ENCODE results near the gene TRHDE.
"Not testable (repeated sequence)": the region's sequence is repeated elsewhere in the genome, so short reads cannot be mapped to it uniquely, and the experiment has no call there.

Gene TRHDE

GRCh38 chr12:72642706-72643105, 370.5 kb downstream of the TRHDE start:
- Histone ChIP-seq H4K91ac (ENCODE audit: low read depth, low read length) (no peak overlapping the region), H3K79me1 (ENCODE audit: low read length) (no peaks in the 10 kb centered on the region), H4K8ac (ENCODE audit: low read depth, low read length) (no peak overlapping the region), H2BK5ac (ENCODE audit: low read depth, low read length, poor library complexity) (no peak overlapping the region), H3K9me3 (ENCODE audit: insufficient read depth, low read depth, low read length) (no peaks in the 10 kb centered on the region), H3K4me3 (ENCODE audit: low read depth, low read length) (no peak overlapping the region), H3K18ac (ENCODE audit: low read length) (no peak overlapping the region), H4K12ac (ENCODE audit: low read depth, low read length) (no peak overlapping the region), H3K14ac (ENCODE audit: low read length) (no peak overlapping the region), H3K27ac (ENCODE audit: low read depth, low read length) (no peak overlapping the region), H3K27me3 (ENCODE audit: insufficient read depth, low read length) (no peaks in the 10 kb centered on the region), H3K79me2 (ENCODE audit: control insufficient read depth, insufficient read depth, low read length, poor library complexity) (no peaks in the 10 kb centered on the region), H3K4me1 (ENCODE audit: control insufficient read depth in 1 of 2, insufficient read depth in 2 of 2, low read length in 2 of 2) (no peaks in the 10 kb centered on the region), H3K23ac (ENCODE audit: low read length) (no peak overlapping the region), H3K9ac (ENCODE audit: low read length) (no peak overlapping the region), H3K36me3 (ENCODE audit: control insufficient read depth in 1 of 2, insufficient read depth in 2 of 2, low read length in 2 of 2) (no peaks in the 10 kb centered on the region), H3K4me2 (ENCODE audit: low read length) (no peak overlapping the region), H2AK5ac (ENCODE audit: low read length) (no peak overlapping the region), H2BK120ac (ENCODE audit: insufficient read depth, low read length, poor library complexity) (no peak overlapping the region), H3K4ac (ENCODE audit: low read depth, low read length) (no peak overlapping the region), H2AFZ (ENCODE audit: insufficient read depth, low read length, poor library complexity) (no peak overlapping the region), H2BK12ac (ENCODE audit: low read length) (no peak overlapping the region)
- DNase-seq = no peak
- WGBS (ENCODE audit: extremely low coverage, insufficient coverage, insufficient read length) = no CpG with 5 or more reads among the region's 2 CpGs

- H3K36me3 ChIP-seq (ENCODE audit: control insufficient read depth in 1 of 2, insufficient read depth in 2 of 2, low read length in 2 of 2) = no peaks in the 10 kb centered on the region
Measured at GRCh38 chr12:72647139-72647538, 375.0 kb downstream of the TRHDE start.

GRCh38 chr12:72658615-72659014, 386.4 kb downstream of the TRHDE start:
- H3K9ac ChIP-seq (ENCODE audit: low read length) = no peak overlapping the region
- no peak overlapping the region for H2BK5ac ChIP-seq (ENCODE audit: low read depth, low read length, poor library complexity)
- H4K8ac ChIP-seq (ENCODE audit: low read depth, low read length) = no peak overlapping the region
- no peak overlapping the region for H2AK5ac ChIP-seq (ENCODE audit: low read length)
- no peak overlapping the region for H2BK12ac ChIP-seq (ENCODE audit: low read length)
- no peak overlapping the region for H3K27ac ChIP-seq (ENCODE audit: low read depth, low read length)
- no peaks in the 10 kb centered on the region for H3K36me3 ChIP-seq (ENCODE audit: control insufficient read depth in 1 of 2, insufficient read depth in 2 of 2, low read length in 2 of 2)
- no peak overlapping the region for H4K12ac ChIP-seq (ENCODE audit: low read depth, low read length)
- no peak for DNase-seq
- no peak overlapping the region for H3K23ac ChIP-seq (ENCODE audit: low read length)
- H3K4me1 ChIP-seq (ENCODE audit: control insufficient read depth in 1 of 2, insufficient read depth in 2 of 2, low read length in 2 of 2) = no peaks in the 10 kb centered on the region
- no peak overlapping the region for H2BK120ac ChIP-seq (ENCODE audit: insufficient read depth, low read length, poor library complexity)
- no peak overlapping the region for H2AFZ ChIP-seq (ENCODE audit: insufficient read depth, low read length, poor library complexity)
- no peak overlapping the region for H3K4me2 ChIP-seq (ENCODE audit: low read length)
- H3K79me2 ChIP-seq (ENCODE audit: control insufficient read depth, insufficient read depth, low read length, poor library complexity) = no peaks in the 10 kb centered on the region
- no peak overlapping the region for H3K14ac ChIP-seq (ENCODE audit: low read length)
- no peak overlapping the region for H3K4me3 ChIP-seq (ENCODE audit: low read depth, low read length)
- H3K4ac ChIP-seq (ENCODE audit: low read depth, low read length) = no peak overlapping the region
- H3K9me3 ChIP-seq (ENCODE audit: insufficient read depth, low read depth, low read length) = no peaks in the 10 kb centered on the region
- no peaks in the 10 kb centered on the region for H3K79me1 ChIP-seq (ENCODE audit: low read length)
- no peaks in the 10 kb centered on the region for H3K27me3 ChIP-seq (ENCODE audit: insufficient read depth, low read length)
- no peak overlapping the region for H4K91ac ChIP-seq (ENCODE audit: low read depth, low read length)
- no peak overlapping the region for H3K18ac ChIP-seq (ENCODE audit: low read length)

More at GRCh38 chr12:72647139-72647538, 375.0 kb downstream of the TRHDE start:
- no peaks in the 10 kb centered on the region for H3K9me3 ChIP-seq (ENCODE audit: insufficient read depth, low read depth, low read length)
- no peak overlapping the region for H3K23ac ChIP-seq (ENCODE audit: low read length)
- no peak overlapping the region for H4K91ac ChIP-seq (ENCODE audit: low read depth, low read length)
- H3K27ac ChIP-seq (ENCODE audit: low read depth, low read length) = no peak overlapping the region
- no peak for DNase-seq
- no peaks in the 10 kb centered on the region for H3K4me1 ChIP-seq (ENCODE audit: control insufficient read depth in 1 of 2, insufficient read depth in 2 of 2, low read length in 2 of 2)
- no peaks in the 10 kb centered on the region for H3K27me3 ChIP-seq (ENCODE audit: insufficient read depth, low read length)
- no peak overlapping the region for H4K12ac ChIP-seq (ENCODE audit: low read depth, low read length)
- no peak overlapping the region for H2AK5ac ChIP-seq (ENCODE audit: low read length)
- no peak overlapping the region for H3K4me2 ChIP-seq (ENCODE audit: low read length)
- no peak overlapping the region for H3K14ac ChIP-seq (ENCODE audit: low read length)
- no peak overlapping the region for H2BK12ac ChIP-seq (ENCODE audit: low read length)
- no peak overlapping the region for H2AFZ ChIP-seq (ENCODE audit: insufficient read depth, low read length, poor library complexity)
- H3K79me2 ChIP-seq (ENCODE audit: control insufficient read depth, insufficient read depth, low read length, poor library complexity) = no peaks in the 10 kb centered on the region
- H3K4ac ChIP-seq (ENCODE audit: low read depth, low read length) = no peak overlapping the region
- no peak overlapping the region for H4K8ac ChIP-seq (ENCODE audit: low read depth, low read length)
- H2BK5ac ChIP-seq (ENCODE audit: low read depth, low read length, poor library complexity) = no peak overlapping the region
- no peak overlapping the region for H3K9ac ChIP-seq (ENCODE audit: low read length)
- H3K79me1 ChIP-seq (ENCODE audit: low read length) = no peaks in the 10 kb centered on the region
- no peak overlapping the region for H3K18ac ChIP-seq (ENCODE audit: low read length)
- no peak overlapping the region for H2BK120ac ChIP-seq (ENCODE audit: insufficient read depth, low read length, poor library complexity)
- no peak overlapping the region for H3K4me3 ChIP-seq (ENCODE audit: low read depth, low read length)

GRCh38 chr12:72660174-72660573, 388.0 kb downstream of the TRHDE start:
- not testable (repeated sequence) for H3K36me3 ChIP-seq (ENCODE audit: control insufficient read depth in 1 of 2, insufficient read depth in 2 of 2, low read length in 2 of 2); H3K9me3 ChIP-seq (ENCODE audit: insufficient read depth, low read depth, low read length); H3K14ac ChIP-seq (ENCODE audit: low read length); H3K9ac ChIP-seq (ENCODE audit: low read length); H3K4ac ChIP-seq (ENCODE audit: low read depth, low read length); H4K8ac ChIP-seq (ENCODE audit: low read depth, low read length); H4K12ac ChIP-seq (ENCODE audit: low read depth, low read length); H3K27ac ChIP-seq (ENCODE audit: low read depth, low read length); H3K18ac ChIP-seq (ENCODE audit: low read length); H2BK5ac ChIP-seq (ENCODE audit: low read depth, low read length, poor library complexity); H2BK12ac ChIP-seq (ENCODE audit: low read length); H2BK120ac ChIP-seq (ENCODE audit: insufficient read depth, low read length, poor library complexity); H4K91ac ChIP-seq (ENCODE audit: low read depth, low read length); H3K79me2 ChIP-seq (ENCODE audit: control insufficient read depth, insufficient read depth, low read length, poor library complexity); H3K27me3 ChIP-seq (ENCODE audit: insufficient read depth, low read length); H3K4me3 ChIP-seq (ENCODE audit: low read depth, low read length); H3K4me1 ChIP-seq (ENCODE audit: control insufficient read depth in 1 of 2, insufficient read depth in 2 of 2, low read length in 2 of 2); H2AK5ac ChIP-seq (ENCODE audit: low read length); DNase-seq; H3K23ac ChIP-seq (ENCODE audit: low read length); H2AFZ ChIP-seq (ENCODE audit: insufficient read depth, low read length, poor library complexity); H3K79me1 ChIP-seq (ENCODE audit: low read length); H3K4me2 ChIP-seq (ENCODE audit: low read length)
- WGBS (ENCODE audit: extremely low coverage, insufficient coverage, insufficient read length) = no CpG with 5 or more reads among the region's 7 CpGs

- WGBS (ENCODE audit: extremely low coverage, insufficient coverage, insufficient read length) = no CpG with 5 or more reads among the region's 4 CpGs
- Histone ChIP-seq H3K4me2 (ENCODE audit: low read length) (no peak overlapping the region), H3K27me3 (ENCODE audit: insufficient read depth, low read length) (no peaks in the 10 kb centered on the region), H3K9ac (ENCODE audit: low read length) (no peak overlapping the region), H2AFZ (ENCODE audit: insufficient read depth, low read length, poor library complexity) (no peak overlapping the region), H3K27ac (ENCODE audit: low read depth, low read length) (no peak overlapping the region), H4K8ac (ENCODE audit: low read depth, low read length) (no peak overlapping the region), H3K14ac (ENCODE audit: low read length) (no peak overlapping the region), H3K4ac (ENCODE audit: low read depth, low read length) (no peak overlapping the region), H3K36me3 (ENCODE audit: control insufficient read depth in 1 of 2, insufficient read depth in 2 of 2, low read length in 2 of 2) (no peaks in the 10 kb centered on the region), H3K79me2 (ENCODE audit: control insufficient read depth, insufficient read depth, low read length, poor library complexity) (no peaks in the 10 kb centered on the region), H2BK12ac (ENCODE audit: low read length) (no peak overlapping the region), H4K12ac (ENCODE audit: low read depth, low read length) (no peak overlapping the region), H3K4me3 (ENCODE audit: low read depth, low read length) (no peak overlapping the region), H3K18ac (ENCODE audit: low read length) (no peak overlapping the region), H3K23ac (ENCODE audit: low read length) (no peak overlapping the region), H2BK5ac (ENCODE audit: low read depth, low read length, poor library complexity) (no peak overlapping the region), H4K91ac (ENCODE audit: low read depth, low read length) (no peak overlapping the region), H2BK120ac (ENCODE audit: insufficient read depth, low read length, poor library complexity) (no peak overlapping the region), H2AK5ac (ENCODE audit: low read length) (no peak overlapping the region), H3K4me1 (ENCODE audit: control insufficient read depth in 1 of 2, insufficient read depth in 2 of 2, low read length in 2 of 2) (peaks cover 0 to 2% of the 10 kb centered on the region in 2 experiments), H3K79me1 (ENCODE audit: low read length) (no peaks in the 10 kb centered on the region), H3K9me3 (ENCODE audit: insufficient read depth, low read depth, low read length) (no peaks in the 10 kb centered on the region)
- no peak for DNase-seq
Measured at GRCh38 chr12:72673853-72674252, 401.7 kb downstream of the TRHDE start.

Data from trophoblast cell (in vitro differentiated cells and primary cell).